Suppressor macrophage (primary cell): Measurements from ENCODE around the gene GMPPA.
A peak's percentile ranks its signal among the peaks of the same experiment; 100 is the strongest.

ENCODE experiments used
- DNase-seq, 4 experiments: peaks; one replicate each; pipeline ENCODE4 v3.0.0-alpha.2; 2020 to 2022

The GMPPA gene

DNA sequence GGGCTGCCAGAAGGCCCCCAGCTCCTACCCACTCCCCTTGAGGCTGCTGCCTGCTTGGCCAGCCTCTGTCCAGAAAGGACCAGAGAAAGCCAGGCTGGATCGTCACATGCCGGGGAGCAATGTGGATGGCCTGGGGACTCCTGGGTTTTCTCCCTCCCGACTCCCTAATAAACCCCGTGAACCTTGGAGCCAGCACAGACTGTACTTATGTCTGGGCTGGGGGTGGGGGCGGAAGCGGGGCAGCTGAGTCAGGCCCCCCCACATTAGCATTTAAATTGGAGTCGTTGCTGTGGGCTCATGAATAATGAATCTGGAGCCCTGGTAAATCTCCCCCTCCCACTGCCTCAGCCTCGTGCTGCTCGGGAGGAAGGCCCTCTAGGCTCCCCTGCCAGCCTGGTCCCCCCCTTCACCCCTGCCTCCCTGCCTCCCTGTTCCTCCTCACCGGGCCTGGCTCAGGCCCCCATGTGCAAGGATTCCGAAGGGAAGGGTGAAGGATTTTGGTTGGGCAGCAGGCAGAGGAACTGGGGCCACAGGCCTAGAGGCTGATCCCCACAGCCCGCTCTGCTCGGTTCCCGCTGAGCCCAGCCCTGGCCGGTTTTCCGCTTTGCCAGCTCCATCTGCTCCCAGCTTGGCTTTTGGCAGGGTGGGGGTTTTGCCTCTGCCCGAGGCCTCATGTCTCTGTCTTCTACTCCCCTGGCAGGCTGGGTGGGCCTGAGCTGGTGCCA is 8.3 kb downstream of the GMPPA start:
- no peak for DNase-seq

DNA sequence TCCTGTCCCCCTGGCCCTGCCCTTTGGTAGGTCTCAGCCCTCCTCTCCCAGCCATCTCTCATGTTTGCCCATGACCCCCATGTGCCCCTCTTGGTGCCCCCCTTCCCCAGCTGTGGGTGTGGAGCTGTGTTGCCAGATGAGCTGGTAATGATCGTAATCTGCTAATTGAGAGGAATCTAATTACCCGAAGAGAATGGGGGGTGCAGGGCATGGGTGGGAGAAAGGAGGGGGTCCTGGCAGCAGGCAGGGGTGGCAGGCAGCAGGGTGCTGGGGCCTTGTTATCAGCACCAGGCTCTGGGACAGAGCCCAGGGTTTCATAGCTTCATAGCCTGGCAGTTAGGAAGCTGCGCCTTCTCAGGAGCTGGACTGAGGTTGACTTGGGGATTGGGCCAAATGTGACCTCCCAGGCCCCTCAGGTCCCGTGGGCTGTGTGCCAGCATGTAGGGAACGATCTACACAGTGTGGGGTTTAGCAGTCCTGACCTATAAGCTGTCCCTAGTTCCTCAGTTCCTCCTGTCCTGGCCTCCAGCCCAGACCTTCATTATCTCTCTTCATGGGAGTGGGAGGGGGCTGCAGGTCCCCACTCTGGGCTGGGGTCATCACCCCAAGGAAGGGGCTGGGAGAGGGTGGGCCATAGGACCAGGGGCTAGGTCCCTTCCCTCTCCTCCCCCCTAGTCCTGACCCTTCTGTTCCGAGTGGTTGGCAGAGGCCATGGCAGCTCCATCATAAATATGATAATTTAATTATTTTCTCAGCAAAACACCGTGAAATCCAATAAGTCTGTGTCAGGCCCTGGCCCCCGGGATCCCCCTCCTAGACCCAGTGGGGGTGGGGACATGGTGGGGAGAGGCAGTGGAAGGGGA is 9.1 kb downstream of the GMPPA start:
- DNase-seq: no peak

DNA sequence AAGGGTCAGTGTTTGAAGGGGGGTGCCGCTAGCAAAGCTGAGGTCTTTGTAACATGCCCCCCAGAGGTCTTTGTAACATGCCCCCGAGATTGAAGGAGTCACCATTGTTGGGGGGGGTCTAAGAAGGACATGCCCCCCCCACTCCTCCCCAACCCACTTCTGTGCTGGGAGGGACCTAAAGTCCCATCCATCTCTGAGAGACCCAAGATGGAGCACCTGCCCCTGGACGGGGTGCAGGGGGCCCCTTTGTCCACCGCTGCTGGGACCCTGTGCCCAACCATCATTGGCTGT is 9.7 kb downstream of the GMPPA start:
- no peak for DNase-seq

DNA sequence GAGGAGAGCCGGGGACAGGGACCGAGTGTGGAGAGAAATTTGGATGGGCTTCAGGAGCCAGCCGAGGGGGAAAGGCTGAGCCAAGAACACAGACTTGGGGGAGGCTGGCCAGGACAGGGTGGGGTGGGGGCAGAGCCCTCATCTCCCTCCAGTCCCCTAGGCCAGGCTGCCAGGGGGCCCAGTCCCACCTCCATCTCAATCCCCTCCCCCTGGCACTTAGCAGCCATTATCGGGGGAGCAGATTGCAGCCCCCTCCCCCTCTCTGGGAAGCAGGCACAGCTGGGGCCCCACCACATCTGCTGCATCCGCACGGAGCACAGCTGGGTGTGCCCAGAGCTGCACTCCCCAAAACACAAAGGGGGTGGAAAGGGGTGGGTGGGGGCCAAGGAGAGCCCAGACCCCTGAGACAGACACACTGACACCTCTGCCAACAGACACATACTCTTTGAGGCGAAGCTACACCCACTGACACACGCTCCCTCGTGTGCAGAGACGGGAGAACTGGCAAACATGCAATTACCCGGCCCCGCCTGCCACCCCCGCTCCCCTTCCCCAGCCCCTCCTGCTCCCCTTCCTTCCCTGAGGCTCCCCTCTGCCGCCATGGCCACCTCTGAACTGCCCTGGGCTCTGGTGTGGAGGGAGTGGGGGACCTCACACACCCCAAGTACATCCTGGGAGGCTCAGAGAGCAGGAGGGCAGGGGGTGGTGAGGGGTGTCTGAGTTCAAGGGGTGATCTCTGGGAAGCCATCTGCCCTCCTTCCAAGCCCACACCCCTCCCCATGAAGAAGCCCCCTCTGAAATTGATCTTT is 10.5 kb downstream of the GMPPA start:
- DNase-seq: peak in 1 of 4 experiments; percentile 17

DNA sequence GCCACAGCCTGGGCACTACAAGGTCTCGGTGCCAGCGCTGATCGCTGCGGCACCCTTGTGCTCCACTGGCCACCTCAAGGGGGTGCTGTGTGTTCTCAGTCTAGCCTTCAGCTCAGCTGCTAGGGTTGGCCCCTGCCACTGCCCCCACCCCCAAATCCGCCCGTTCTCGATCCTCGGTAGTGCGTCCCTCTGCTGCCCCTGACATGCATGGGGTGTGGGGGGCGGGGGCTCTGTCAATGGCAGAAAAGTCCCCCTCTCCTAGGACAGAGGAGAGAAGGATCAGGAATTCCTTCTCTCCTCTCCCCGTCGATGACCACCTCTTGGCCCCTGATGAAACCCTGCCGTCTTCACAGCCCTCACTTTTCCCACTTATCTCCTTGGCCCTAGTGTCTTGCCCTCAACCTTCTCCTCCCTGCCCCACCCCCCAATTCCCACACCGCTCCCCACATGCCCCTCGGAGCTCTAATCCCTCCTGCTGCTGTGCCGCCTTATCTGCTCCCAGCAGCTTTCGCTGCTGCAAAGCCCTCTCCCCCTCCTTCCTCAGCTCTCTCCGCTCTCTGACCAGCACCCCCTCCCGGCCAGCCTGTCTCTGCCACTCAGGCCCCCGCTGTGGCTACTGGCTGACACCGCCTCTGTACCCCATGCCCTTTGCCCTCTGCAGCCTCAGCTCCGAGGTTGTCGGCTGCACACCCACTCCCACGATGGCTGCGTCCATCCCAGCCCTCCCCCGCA is 11.3 kb downstream of the GMPPA start:
- peak; percentile 52 to 75 (median 60) for DNase-seq

DNA sequence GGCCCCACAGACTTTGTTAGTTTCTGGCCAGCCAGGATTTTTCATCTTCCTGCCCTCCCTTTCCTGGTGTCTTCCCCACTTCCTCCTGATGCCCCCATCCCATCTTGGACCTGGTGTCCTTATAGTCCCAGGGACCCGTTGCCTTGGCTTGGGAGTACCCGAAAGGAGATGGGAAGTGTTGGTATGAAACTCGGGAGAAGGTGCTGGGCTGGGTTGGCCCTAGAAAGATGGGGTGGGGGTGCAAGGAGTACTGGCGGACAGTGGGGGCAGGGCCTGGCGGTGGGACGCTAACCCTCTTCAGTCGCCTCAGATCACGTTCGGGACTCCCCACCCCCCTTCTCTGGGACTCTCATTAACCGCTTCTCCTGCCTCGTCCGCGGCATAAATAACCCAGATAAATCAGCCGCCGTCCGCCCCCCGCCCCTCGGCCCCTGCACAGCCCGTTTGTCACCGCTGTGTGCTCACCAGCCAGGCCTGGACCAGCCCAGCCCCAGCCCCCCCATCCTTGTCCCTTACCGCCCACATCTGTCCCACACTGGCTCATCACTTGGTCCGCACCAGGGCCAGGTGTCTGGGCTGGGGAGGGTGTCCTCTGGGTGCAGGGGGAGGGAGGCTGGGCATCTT is 11.9 kb downstream of the GMPPA start:
- no peak for DNase-seq

DNA sequence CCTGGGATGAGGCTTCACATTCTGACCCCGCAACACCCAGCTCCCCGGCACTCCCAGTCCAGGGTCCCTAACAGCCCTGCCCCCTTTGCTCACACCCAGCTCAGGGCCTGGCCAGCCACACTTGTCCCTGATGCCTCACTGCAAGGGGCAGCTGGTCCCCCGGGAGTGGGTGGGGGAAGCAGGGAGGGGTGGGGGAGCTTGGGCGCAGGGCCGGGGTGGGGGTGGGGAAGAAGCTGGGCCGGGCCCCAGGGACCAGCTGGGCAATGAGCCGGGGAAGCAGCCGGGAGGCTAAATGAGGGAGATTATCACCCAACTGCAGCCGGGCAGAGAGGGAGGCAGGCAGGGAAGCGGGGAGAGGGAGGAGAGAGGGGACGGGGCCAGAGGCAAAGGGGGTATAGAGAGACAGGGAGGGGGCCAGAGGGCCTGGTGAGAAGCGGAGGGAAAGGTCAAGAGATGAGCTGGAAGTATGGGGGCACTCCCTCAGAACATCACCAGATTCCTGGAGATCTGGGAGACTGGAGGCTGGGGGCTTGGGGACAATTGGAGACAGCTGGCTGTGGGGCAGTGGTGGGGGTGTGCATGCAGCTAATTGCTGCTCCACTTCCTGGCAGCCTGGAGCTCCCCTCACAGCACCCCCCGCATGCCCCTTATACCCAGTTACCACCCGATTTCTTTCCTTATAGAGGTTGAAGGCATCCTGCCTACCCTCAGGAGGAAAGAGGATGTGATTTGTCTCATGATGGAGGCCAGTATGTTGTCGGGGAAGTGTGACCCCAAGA is 13.0 kb downstream of the GMPPA start:
- DNase-seq: no peak

DNA sequence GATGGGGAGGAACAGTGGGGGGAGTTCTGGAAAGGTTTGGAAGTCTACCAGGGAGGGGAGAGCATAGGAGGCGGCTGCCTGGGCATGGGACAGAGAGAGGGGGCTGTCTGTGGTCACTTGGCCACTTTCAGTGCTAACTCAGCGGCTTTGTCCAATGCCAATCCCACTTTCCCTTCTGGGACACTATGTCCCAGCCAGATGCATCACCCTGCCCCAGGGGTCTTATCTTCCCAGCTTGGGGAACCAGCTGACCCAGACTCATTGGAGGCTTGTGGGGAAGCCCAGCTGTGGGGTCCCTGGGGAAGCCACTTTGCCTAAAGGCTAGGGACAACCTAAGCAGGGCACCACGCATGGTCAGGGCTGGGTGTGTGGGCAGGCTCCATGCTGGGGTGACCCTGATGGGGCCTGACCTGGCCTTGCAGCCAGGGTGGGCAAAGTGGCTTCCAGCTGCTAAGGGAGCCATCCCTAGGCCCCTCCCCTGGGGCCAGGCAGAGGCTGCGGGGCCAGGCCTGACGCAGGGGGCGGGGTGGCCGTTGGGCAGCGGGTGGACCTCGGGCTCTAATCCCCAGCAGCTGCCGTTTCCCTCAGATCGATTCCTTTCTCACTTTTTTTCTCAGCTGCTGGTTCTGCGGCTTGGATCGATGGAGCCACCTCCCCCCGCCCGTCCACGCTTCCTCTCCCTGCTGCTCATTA is 14.0 kb downstream of the GMPPA start:
- DNase-seq: no peak

DNA sequence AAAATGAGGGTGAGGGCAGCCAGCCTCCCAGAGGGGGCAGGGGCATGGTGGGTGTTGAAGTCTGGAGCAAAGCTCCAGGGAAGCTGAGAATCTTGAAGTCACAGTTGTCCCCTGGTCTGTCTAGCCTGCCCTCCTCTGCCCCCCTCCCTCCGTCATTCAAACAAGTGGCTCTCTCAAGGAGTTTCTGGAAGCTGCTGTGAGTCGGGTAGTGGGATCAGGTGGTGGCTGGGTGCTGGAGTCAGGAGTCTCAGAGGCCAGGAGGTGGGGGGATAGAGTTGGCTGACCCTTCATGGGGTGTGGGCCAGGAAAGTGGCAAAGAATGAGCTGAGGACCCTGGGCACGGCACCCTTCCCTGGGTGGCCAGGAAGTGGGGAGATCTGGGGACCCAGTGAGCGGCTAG is 15.1 kb downstream of the GMPPA start:
- no peak for DNase-seq

DNA sequence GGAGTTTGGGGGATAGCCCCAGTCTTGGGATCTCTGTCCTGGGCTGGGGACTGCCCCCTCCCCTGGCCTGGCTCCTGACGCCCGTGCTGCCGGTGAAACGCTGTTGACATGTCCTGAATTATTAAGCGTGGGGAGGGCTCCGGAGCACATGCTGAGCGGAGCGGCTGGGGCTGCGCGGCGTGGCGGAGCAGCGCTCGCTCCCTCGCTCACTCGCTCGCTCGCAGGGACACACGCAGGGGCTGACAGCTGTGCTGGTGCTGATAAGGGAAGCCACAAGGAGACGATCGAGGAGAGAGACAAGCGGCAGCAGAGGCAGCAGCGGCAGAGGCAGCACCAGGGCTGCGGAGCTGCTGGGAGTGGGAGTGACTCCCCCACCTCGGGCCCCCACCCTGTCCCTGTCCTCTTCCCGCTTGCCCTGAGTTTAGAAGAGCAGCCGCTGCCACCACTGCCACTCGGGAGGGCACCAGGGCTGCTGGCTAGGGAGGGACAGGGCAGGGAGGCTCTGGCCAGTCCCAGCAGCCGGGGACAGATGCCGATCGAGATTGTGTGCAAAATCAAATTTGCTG is 15.6 kb downstream of the GMPPA start, which contains the start of gene ASIC4:
Gene ASIC4, plus strand, starts transcription at position 287 of the 566 bp plus-strand sequence. Its CDS starts 243 bp downstream, at position 530.
- DNase-seq: peak in 1 of 4 experiments; percentile 29

DNA sequence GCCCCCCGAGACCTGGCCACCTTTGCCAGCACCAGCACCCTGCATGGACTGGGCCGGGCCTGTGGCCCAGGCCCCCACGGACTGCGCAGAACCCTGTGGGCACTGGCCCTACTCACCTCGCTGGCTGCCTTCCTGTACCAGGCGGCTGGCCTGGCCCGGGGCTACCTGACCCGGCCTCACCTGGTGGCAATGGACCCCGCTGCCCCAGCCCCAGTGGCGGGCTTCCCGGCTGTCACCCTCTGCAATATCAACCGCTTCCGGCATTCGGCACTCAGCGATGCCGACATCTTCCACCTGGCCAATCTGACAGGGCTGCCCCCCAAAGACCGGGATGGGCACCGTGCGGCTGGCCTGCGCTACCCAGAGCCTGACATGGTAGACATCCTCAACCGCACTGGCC is 16.1 kb downstream of the GMPPA start:
- DNase-seq: no peak

DNA sequence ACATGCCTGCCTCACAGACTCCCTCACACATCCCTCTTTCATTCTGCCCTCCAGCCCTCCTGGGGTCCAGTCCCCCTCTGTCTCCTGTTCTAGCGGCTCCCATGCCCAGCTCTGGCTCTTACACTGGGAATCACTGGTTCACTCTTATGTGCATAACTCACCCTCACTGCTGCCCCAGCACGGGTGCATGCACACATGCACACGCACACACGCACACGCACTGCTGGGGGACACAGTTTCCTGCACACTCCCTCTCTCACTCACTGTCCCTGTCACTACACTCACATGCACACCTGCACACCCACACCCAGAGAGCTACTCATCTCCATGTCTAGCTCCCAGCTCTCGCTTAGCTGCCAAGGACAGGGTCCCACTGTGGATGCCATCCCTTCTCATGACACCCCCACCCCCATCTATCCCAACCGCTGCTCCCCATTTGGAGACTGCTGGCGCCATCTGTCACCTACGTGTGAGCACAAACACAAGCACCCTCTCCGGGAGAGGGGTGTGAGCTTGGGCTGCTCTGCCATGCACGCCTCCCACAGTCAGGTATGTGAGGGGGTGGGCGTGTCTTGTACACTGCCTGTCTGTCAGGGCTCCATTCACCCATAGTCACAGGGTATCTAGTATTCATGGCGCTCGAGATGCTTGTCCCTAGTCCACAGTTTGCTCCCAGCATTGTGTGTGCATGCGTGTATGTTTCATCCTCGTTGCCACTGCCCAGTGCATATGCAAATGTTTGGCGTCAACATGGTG is 17.4 kb downstream of the GMPPA start:
- no peak for DNase-seq

DNA sequence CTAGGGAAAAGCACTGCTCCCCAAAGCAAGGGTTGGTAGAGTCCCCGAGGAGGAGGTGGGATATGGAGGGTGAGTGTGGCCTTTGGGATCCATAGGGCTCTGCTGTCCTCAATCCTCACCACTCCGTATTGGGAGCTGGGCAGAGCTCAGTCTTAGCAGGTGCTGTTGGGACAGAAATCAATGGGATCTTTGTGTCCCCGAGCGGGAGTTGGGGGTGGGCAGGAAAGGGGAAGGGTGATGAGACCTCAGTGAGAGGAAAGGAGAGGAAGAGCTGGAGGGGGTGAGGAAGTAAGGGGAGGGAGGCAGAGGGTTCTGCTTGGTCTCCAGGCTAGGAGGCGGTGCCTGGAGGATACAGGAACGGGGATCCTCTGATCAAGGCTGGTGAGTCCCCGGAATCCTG is 18.2 kb downstream of the GMPPA start:
- peak in 1 of 4 experiments; percentile 6 for DNase-seq

DNA sequence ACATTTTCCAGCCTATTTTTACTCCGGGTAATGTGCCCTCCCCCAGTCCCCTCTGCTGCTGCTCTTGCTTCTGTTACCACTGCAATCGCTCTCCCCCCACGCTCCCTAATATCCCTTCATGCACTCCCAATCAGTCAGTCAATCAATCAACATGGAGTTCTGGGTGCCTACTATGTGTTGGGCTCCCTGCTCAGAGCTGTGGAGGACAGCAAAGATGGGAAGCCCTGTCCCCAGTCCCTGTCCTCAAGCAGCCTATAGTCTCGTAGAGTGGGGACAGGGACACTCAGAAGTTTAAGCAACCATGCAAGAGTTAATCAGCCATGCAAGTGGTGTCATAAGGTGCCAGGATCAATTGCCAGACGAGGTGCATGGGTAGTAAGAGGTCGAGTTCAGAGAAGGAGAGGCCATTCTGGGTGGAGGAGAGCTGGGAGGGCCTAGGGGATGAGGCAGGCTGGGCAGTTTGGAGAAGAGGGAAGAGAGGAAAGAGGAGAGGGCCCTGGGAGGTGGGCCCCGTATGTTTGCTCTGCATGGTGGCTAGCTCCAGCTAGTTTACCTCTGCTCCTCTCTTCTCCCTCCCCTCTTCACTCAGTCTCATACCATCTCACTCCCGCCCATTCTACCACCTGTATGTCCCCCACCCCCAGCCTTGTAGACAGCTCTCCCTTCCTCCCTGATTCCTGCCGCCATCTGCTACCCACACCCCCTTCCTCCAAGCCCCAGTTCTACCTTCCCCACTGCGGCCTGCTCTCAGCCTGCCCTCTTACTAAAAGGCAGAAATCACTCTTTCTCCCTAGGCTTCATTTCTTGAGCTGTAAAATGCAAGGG is 19.5 kb downstream of the GMPPA start:
- DNase-seq: no peak

DNA sequence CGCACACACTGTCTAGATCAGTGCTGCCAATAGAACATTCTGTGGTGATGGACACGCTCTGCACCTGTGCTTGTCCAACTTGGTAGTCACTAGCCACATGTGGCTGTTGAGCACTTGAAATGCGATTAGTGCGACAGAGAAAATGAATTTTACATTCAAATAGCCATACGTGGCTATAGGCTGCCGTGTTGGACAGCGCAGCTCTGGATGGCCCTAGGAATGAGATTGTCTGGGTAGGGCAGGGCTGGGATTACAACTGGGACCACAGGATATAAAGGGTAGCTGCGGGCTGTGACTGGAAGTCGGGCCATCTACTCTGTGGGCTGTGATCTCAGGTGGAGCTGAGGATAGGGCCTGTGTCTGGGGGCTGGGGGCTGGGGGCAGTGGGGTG is 20.8 kb downstream of the GMPPA start:
- no peak for DNase-seq

DNA sequence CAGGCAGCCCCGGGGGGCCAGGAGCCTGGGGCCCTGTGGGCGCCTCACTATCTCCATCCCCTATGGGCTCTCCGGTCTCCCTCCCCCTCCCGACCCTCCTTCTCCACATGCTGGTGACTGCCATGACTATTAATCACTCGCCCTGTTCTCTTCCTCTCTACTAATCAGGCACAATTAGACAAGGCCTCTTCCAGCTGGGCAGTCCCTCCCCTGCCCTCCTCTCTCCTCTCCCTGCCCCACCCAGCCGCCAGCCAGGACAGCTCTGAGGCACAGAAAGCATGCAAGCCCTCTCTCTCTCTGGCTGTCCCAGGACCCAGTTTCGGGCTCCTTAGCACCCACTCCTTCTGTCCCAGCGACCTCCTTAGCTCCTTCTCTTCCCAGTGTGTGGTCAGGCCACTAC is 21.4 kb downstream of the GMPPA start:
- DNase-seq: no peak

DNA sequence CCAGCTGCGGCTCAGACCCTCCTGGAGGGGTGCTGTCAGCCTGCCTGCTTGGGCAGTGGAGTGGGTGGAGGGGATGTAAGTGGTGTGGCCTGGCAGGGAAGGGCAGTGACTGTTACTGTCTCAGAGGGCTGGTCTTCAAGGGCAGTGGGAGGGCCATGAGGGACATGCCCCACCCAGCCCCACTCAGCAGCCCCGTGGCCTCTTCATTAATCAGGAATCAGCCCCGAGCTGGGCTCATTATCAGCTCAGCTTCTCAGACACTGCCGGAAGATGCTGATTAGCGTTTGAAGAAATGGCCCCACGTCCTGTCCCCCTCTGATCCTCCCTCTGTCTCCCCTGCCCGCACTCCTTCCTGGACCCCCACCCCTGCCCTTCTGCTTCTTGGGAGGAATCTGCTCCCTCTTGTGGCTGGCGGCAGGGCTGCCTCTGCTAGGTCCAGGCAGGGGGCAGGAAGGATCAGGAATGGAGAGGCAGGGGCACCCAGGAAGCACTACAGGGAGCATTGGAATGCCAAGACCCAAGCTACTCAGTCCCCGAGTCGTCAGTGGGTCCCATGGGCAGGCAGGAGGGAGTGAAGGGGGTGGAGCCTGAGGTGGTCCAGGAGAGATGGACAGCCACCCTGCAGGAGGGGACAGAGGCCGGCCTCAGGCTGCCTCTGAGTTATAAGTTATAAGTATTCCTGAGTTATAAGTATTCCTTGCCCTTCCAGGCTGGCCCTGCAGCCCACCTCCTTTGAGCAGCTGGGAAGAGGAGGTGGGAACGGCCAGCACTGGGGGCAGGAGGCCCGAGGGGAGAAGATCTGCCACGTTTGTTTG is 22.6 kb downstream of the GMPPA start:
- DNase-seq: peak in 2 of 4 experiments; percentile 26 to 45
